HUES64 (cell line): ENCODE data around the gene DENND4A.
"Not testable (repeated sequence)": the region's sequence is repeated elsewhere in the genome, so short reads cannot be mapped to it uniquely, and the experiment has no call there.

Experiments
- H3K27ac ChIP-seq: 2 replicates; pipeline ENCODE4 v1.7.0; 2013; ENCODE audit warnings: low read depth, low read length, inconsistent platforms
- H3K27me3 ChIP-seq: 2 replicates; pipeline ENCODE4 v1.6.1; 2013; ENCODE audit warnings: mild to moderate bottlenecking, low read length; ENCODE audit not compliant: insufficient read depth
- H3K36me3 ChIP-seq: 2 replicates; pipeline ENCODE4 v1.6.1; 2013; ENCODE audit warnings: mild to moderate bottlenecking, low read length; ENCODE audit not compliant: insufficient read depth
- H3K4me1 ChIP-seq: 2 replicates; pipeline ENCODE4 v1.6.1; 2013; ENCODE audit warnings: mild to moderate bottlenecking, low read length, moderate library complexity; ENCODE audit not compliant: insufficient read depth
- H3K4me3 ChIP-seq: 2 replicates; pipeline ENCODE4 v1.5.1; 2013; ENCODE audit warnings: mild to moderate bottlenecking, low read length, moderate library complexity
- H3K9ac ChIP-seq: 2 replicates; pipeline ENCODE4 v1.6.1; 2013; ENCODE audit warnings: mild to moderate bottlenecking, low read depth, low read length
- H3K9me3 ChIP-seq: 2 replicates; pipeline ENCODE4 v1.6.1; 2013; ENCODE audit warnings: low read depth, low read length; ENCODE audit not compliant: insufficient read depth
- WGBS: fragments of 150-250, 120-280 bp; methylation state at CpG from one replicate; pipeline ENCODE4 v1.1.7; 2013; ENCODE audit warnings: missing lambda C conversion rate; 5-methylcytosine and 5-hydroxymethylcytosine counted together

Gene DENND4A

GRCh38 chr15:65816441-65816840 is 24.3 kb upstream of the DENND4A start:
- H3K36me3 ChIP-seq = no peaks in the 10 kb centered on the region
- H3K27me3 ChIP-seq = no peaks in the 10 kb centered on the region
- H3K4me3 ChIP-seq = no peak overlapping the region
- H3K9ac ChIP-seq = no peak overlapping the region
- no peaks in the 10 kb centered on the region for H3K9me3 ChIP-seq
- 90% methylated on average over 3 of the region's 3 CpGs for WGBS
- H3K27ac ChIP-seq = no peak overlapping the region
- no peaks in the 10 kb centered on the region for H3K4me1 ChIP-seq

DNA sequence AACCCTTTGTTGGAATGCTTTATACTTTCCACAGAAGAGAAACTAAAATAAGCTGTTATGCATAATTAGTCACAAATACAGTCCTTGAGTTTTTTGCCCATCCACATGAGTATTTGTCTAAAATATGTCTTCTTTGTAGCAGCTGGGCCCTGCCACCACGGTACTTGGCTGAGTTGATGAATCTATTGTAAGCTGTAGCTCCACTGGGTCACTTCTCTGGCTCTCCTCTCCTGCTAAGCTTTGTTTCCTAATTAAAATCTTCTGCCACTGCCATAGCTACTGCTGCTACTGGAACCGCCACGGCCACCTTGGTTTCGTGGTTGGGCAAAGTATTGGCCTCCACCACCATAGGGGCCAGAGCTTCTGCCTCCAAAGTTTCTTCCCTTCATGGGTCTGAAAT is 23.9 kb upstream of the DENND4A start:
- 71% methylated on average over 4 of the region's 4 CpGs for WGBS
- not testable (repeated sequence) for H3K9me3 ChIP-seq, H3K27ac ChIP-seq, H3K4me3 ChIP-seq, H3K4me1 ChIP-seq, H3K27me3 ChIP-seq, H3K36me3 ChIP-seq, H3K9ac ChIP-seq

- not testable (repeated sequence) for H3K9ac ChIP-seq, H3K27ac ChIP-seq, H3K4me3 ChIP-seq, H3K36me3 ChIP-seq, H3K27me3 ChIP-seq, H3K9me3 ChIP-seq, H3K4me1 ChIP-seq
- WGBS = 63% methylated on average over 3 of the region's 4 CpGs
Measured at GRCh38 chr15:65814271-65814670, 22.2 kb upstream of the DENND4A start.

DNA sequence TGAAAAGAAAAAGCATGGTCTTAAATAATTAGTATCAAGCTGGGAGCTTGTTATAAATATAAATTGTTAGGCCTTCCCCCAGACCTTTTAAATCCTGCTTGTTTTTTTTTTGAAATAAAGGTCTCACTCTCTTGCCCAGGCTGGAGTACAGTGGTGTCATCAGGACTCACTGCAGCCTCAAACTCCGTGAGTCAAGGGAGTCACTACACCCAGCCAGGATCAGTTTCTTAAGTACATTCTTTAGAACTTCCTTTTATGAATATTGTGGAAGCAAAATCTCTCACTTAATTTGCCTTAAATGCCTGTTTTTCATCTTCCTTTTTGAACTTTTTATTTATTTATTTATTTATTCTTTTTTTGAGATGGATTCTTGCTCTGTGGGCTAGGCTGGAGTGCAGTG is 20.8 kb upstream of the DENND4A start:
- no peaks in the 10 kb centered on the region for H3K36me3 ChIP-seq
- H3K9me3 ChIP-seq = no peaks in the 10 kb centered on the region
- no peak overlapping the region for H3K9ac ChIP-seq
- no peaks in the 10 kb centered on the region for H3K27me3 ChIP-seq
- WGBS = 93% methylated on average over 1 of the region's 1 CpG
- H3K27ac ChIP-seq = no peak overlapping the region
- H3K4me3 ChIP-seq = no peak overlapping the region
- H3K4me1 ChIP-seq = no peaks in the 10 kb centered on the region

DNA sequence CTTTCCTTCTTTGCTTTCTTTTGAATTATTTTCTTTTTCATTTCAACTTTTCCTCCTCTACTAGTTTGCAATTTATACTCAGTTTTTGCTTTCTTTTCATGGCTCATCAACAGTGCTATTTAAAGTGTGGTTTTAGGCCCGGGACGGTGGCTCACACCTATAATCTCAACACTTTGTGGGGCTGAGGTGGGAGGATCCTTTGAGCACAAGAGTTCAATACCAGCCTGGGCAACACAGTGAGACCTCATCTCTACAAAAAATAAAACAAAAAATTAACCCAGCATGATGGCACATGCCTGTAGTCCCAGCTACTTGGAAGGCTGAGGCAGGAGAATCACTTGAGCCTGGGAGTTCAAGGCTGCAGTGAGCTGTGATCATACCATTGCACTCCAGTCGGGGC is 20.4 kb upstream of the DENND4A start:
- H3K27me3 ChIP-seq = no peaks in the 10 kb centered on the region
- 0% methylated on average over 1 of the region's 3 CpGs for WGBS
- no peaks in the 10 kb centered on the region for H3K4me1 ChIP-seq
- no peaks in the 10 kb centered on the region for H3K36me3 ChIP-seq
- no peaks in the 10 kb centered on the region for H3K9me3 ChIP-seq
- H3K9ac ChIP-seq = no peak overlapping the region
- no peak overlapping the region for H3K4me3 ChIP-seq
- H3K27ac ChIP-seq = no peak overlapping the region

DNA sequence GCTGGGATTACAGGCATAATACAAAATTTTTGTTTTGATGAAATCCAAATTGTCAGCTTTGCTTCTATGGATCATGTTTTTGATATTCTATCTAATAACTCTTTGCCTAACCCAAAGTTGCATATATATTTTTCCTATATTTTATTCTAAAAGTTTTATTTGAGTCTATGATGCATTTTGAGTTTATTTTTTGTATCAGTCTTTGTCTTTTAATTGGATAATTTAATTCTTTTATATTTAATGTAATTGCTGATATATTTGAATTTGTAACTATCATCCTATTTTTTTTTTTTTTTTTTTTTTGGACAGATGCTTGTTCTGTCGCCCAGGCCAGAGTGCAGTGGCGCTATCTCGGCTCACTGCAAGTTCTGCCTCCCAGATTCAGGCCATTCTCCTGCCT is 19.7 kb upstream of the DENND4A start:
- no peak overlapping the region for H3K9ac ChIP-seq
- H3K36me3 ChIP-seq = no peaks in the 10 kb centered on the region
- H3K4me1 ChIP-seq = no peaks in the 10 kb centered on the region
- H3K4me3 ChIP-seq = no peak overlapping the region
- H3K27me3 ChIP-seq = no peaks in the 10 kb centered on the region
- H3K27ac ChIP-seq = no peak overlapping the region
- 100% methylated on average over 3 of the region's 3 CpGs for WGBS
- no peaks in the 10 kb centered on the region for H3K9me3 ChIP-seq

DNA sequence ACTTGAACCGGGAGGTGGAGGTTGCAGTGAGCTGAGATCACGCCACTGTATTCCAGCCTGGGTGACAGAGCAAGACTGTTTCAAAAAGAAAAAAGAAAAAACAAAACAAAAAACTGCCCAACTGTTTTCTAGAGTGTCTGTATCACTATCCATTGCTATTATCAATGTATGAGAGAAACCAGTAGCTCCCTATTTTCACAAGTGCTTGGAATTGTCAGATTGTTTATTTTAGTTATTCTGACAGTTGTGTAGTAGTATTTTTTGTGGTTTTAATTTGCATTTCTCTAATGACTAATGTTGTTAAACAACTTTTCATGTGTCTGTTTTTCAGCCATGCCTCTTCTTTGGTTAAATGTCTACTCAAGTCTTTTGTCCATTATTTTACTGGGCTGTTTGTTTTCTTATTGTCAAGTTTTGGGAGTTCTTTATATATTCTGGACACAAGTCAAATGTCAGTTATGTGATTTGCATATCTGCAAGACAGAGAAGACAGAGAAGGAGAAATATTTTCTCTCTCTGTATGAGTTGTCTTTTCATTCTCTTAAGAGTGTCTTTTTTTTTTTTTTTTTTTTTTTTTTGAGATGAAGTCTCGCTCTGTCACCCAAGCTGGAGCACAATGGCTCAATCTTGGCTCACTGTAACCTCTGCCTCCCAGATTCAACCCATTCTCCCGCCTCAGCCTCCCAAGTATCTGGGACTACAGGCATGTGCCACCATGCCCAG is 19.1 kb upstream of the DENND4A start:
- H3K36me3 ChIP-seq, H3K4me1 ChIP-seq, H3K4me3 ChIP-seq, H3K27me3 ChIP-seq, H3K9me3 ChIP-seq, H3K9ac ChIP-seq, H3K27ac ChIP-seq: not testable (repeated sequence)
- WGBS = 93% methylated on average over 4 of the region's 4 CpGs

GRCh38 chr15:65806397-65806796 is 14.3 kb upstream of the DENND4A start:
- Histone ChIP-seq H3K27ac (no peak overlapping the region), H3K9me3 (no peaks in the 10 kb centered on the region), H3K4me1 (peaks cover 3% of the 10 kb centered on the region), H3K4me3 (no peak overlapping the region), H3K36me3 (no peaks in the 10 kb centered on the region), H3K9ac (no peak overlapping the region), H3K27me3 (no peaks in the 10 kb centered on the region)
- WGBS = 100% methylated on average over 1 of the region's 3 CpGs

DNA sequence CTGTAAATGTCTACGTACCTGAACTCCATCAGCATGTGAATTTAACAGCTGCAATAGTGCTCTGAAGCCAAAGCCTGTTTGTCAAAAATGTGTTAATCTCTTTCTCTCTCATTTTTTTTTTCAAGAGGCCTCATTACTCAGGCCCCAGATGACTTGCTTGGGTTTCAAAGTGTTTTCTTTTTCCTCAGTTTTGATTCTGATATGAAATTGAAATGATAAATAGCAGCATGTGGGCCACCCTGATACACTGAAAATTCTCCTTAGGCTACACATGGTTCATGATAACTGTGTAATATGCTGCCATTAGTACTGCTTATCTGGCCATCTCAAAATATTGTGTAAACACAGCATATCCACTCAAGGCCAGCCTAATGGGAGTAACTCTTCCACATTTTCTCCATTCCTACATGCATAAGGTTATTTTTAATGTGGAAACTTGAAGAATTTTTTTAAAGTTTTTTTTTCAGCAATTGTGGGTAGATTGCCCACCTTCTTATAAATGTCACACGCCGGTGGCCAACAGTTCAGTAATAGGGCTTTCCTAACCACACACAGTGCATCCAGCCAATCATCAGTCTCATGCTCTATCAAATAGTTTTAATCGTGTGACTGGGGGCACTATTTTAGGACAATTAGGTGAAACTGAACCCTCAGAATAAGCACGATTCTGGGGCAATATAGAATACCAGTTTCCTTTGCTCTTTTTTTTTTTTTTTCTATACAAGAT is 13.1 kb upstream of the DENND4A start:
- Histone ChIP-seq H3K9ac (no peak overlapping the region), H3K27ac (no peak overlapping the region), H3K9me3 (no peaks in the 10 kb centered on the region), H3K4me1 (peaks cover 6% of the 10 kb centered on the region), H3K36me3 (no peaks in the 10 kb centered on the region), H3K27me3 (no peaks in the 10 kb centered on the region), H3K4me3 (no peak overlapping the region)
- 92% methylated on average over 5 of the region's 5 CpGs for WGBS

DNA sequence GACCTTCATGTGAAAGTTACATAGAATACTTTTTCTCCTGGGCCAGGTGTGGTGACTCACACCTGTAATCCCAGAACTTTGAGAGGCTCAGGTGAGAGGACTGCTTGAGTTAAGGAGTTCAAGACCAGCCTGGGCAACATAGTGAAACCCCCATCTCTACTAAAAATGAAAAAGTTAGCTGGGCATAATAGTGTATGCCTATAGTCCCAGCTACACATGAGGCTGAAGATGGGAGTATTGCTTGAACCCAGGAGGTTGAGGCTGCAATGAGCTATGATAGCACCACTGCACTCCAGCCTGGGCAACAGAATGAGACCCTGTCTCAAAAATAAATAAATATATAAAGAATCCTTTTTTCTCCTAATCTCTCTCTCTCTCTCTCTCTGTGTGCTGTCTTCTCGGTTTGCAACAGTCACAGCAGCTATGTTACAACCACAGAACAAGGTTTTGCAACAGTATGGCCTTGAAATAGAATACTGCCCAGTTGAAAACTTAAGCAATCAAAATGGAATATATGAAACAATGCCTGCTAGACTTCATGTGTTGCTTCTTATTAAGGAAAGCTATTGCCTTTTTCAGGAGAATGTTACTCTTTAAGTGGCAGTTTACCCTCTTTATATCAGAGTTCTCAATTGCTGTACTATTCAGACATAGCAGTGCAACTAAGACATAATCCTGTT is 12.3 kb upstream of the DENND4A start:
- peaks cover 6% of the 10 kb centered on the region for H3K4me1 ChIP-seq

DNA sequence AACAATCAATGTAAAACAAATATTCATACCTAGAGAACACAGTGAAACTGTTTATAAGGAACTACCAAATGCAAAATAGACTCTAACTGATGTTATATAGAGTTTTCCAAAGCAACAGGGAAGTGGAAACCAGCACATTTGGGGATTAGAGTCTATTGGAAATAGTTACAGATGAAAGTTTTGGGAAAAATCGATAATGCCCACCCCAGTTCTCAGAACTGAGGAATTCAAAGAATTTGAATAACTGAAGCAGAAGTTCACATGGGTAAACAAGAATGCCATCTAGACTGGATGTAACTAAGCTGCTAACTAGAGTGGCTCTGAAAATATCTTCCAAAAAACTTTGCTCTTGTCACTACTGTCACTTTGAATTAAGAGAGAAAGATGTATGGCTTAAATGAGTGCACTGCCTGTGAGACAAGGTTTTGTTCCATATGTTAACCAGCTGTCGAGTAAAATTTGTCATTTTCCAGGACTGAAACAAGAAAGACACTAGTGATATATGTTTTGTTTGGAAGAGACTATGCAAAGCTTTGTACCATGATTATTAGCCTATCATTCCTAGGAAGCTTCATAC is 9.2 kb upstream of the DENND4A start:
- Histone ChIP-seq H3K27ac (no peak overlapping the region), H3K27me3 (no peaks in the 10 kb centered on the region), H3K4me1 (peaks cover 13% of the 10 kb centered on the region), H3K9me3 (no peaks in the 10 kb centered on the region), H3K9ac (no peak overlapping the region), H3K4me3 (no peak overlapping the region), H3K36me3 (no peaks in the 10 kb centered on the region)
- WGBS = 78% methylated on average over 2 of the region's 2 CpGs

More for the DNA sequence above, 12.3 kb upstream of the DENND4A start:
- 81% methylated on average over 1 of the region's 1 CpG for WGBS
- no peak overlapping the region for H3K9ac ChIP-seq
- no peak overlapping the region for H3K27ac ChIP-seq
- no peaks in the 10 kb centered on the region for H3K27me3 ChIP-seq
- H3K4me3 ChIP-seq = no peak overlapping the region
- no peaks in the 10 kb centered on the region for H3K36me3 ChIP-seq
- no peaks in the 10 kb centered on the region for H3K9me3 ChIP-seq
